A549 treated with Hydrocortisone at 1 μM for 4 hours (cell line): ENCODE data around the gene RNASE9. TPM values are rescaled to one million over a fixed set of nuclear protein-coding genes. Genes with fewer than 3 reads are reported as not detected.

Experiments
- total RNA-seq: library from RNA; stranded (reverse); fragments of 200-300 nt; extraction: Qiagen RNA extraction; gene quantifications from 5 replicates; pipeline ENCODE4 v1.2.3, GENCODE V29; 2022

Gene RNASE9
- not detected in 5 replicates for total RNA-seq

DNA sequence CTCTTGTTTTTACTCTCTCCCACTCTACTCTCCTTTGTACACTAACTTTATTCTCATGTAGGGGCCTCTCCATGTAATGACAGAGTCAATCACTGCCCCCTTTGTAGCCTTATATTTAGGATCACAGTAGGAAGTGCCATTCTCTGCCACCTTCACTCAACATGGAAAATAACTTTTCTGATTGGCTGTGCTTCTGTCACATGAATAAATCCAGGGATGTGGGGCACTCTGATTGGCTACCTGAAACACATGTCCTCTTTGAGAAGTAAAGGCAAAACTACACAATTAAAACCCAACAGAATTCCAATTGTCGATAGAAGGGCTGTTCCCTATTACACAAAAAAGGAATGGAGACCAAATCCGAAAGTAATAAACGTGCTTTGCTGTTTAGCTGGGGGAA lies at the start of gene RNASE9:
Gene RNASE9 (minus strand): TSS at position 87 of the 400 bp plus-strand sequence.

DNA sequence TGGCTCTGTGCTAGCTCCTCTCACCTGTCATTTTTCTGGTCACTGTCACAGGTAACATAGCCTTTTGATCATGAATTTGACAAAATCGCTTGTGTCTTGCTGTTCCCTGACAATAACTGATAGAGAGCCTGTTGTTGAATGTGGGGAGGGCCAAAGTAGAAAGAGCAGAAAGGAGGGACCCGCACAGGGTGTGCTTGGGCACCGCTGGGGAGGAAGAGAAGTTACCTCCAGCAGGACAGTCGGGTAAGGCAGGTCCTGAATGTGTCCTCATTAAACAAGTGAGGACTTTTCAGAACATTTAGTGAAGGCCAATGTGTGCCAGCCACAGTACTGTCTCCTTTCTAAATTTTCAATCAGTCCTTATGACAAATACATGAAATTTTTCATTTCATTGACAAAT lies 30.4 kb upstream of the RNASE9 start, which contains the start of gene RNASE12:
Gene RNASE12 (minus strand): TSS at position 142 of the 400 bp plus-strand sequence. CDS start 653 bp downstream, outside the sequence.

DNA sequence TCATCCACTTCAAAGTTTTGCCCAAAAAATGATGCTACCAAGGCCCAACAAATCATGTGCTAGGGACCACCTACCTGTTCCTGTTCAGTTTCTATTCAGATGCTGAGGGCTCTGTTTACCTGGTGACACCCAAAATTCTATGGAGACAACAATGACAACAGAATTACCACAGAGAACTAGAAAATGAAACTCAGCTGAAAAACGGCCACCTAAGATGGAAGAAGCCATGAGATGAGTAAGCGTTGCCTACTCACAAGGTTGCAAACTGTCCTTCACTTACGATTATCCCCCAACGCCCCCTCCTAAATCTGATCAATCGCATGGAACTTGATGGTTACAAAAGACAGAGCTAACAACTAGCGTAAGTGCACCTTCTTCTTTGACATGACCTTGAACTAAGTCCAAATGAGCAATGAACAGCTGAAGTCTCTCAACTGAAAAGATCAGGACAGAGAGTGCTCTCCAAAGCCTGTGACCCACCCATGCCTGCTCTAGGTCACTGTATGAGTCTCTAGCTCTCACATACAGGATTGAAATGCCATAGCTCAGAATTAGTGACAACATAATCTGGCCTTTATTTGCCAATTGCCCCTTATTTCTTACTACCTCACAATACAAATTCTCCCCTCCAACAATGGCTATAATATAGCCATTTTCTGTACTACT lies 26.8 kb upstream of the RNASE9 start, which contains the start of gene RNASE11:
Gene RNASE11 (minus strand): TSS at position 513 of the 666 bp plus-strand sequence.

Other genes starting within 250 kb of the RNASE9 start
- gene CCNB1IP1, start 227.8 kb downstream of the RNASE9 start, total RNA-seq: 37.7 to 46.5 TPM (median 39.4 TPM) in 5 replicates
- 17.3 to 24.3 TPM (median 18.7 TPM) in 5 replicates for gene PARP2, start 217.4 kb downstream of the RNASE9 start, total RNA-seq
- gene TEP1, start 147.5 kb downstream of the RNASE9 start, total RNA-seq: 8.2 to 10.7 TPM (median 9.4 TPM) in 5 replicates
- gene KLHL33, start 124.9 kb downstream of the RNASE9 start, total RNA-seq: 0.01 TPM in 1 of 5 replicates, not detected in the others
- gene OSGEP, start 106.2 kb downstream of the RNASE9 start, total RNA-seq: 24.7 to 28.8 TPM (median 25.7 TPM) in 5 replicates
- gene APEX1, start 105.8 kb downstream of the RNASE9 start, total RNA-seq: 249 to 284 TPM (median 257 TPM) in 5 replicates
- 29.0 to 42.3 TPM (median 32.5 TPM) in 5 replicates for gene PIP4P1, start 99.6 kb downstream of the RNASE9 start, total RNA-seq
- 141 to 164 TPM (median 143 TPM) in 5 replicates for gene PNP, start 91.6 kb downstream of the RNASE9 start, total RNA-seq
- gene RNASE10, start 55.5 kb downstream of the RNASE9 start, total RNA-seq: 0.13 to 0.58 TPM (median 0.34 TPM) in 5 replicates
- gene RNASE11, start 27.0 kb upstream of the RNASE9 start, total RNA-seq: not detected in 5 replicates
- not detected in 5 replicates for gene RNASE12, start 30.3 kb upstream of the RNASE9 start, total RNA-seq
- not detected in 5 replicates for gene OR6S1, start 80.6 kb upstream of the RNASE9 start, total RNA-seq
- gene RNASE4, start 123.5 kb upstream of the RNASE9 start, total RNA-seq: 5.6 to 8.6 TPM (median 6.9 TPM) in 5 replicates
- 6.7 to 11.3 TPM (median 10.5 TPM) in 5 replicates for gene ANG, start 127.7 kb upstream of the RNASE9 start, total RNA-seq
- gene EDDM3A, start 184.8 kb upstream of the RNASE9 start, total RNA-seq: not detected in 5 replicates
- not detected in 5 replicates for gene EDDM3B, start 207.4 kb upstream of the RNASE9 start, total RNA-seq
- not detected in 5 replicates for gene RNASE6, start 220.2 kb upstream of the RNASE9 start, total RNA-seq
- 0.12 to 0.31 TPM (median 0.15 TPM) in 5 replicates for gene RNASE1, start 241.8 kb upstream of the RNASE9 start, total RNA-seq